Measurements from ENCODE around the gene IMPG2.

The IMPG2 gene

GRCh38 chr3:101303836-101304235, 16.5 kb downstream of the IMPG2 start:
- no peaks in the 10 kb centered on the region for H3K36me3 ChIP-seq (ENCODE audit: insufficient read depth, low read depth, low read length)
- H3K9ac ChIP-seq (ENCODE audit: low read depth, low read length) = no peak overlapping the region
- peaks cover 16% of the 10 kb centered on the region for H3K9me3 ChIP-seq (ENCODE audit: insufficient read depth, low read depth, low read length)
- no peak overlapping the region for H3K27ac ChIP-seq (ENCODE audit: low read length)
- no peak overlapping the region for H3K4me3 ChIP-seq (ENCODE audit: low read length)
- no peaks in the 10 kb centered on the region for H3K27me3 ChIP-seq (ENCODE audit: insufficient read depth, low read length)
- no peaks in the 10 kb centered on the region for H3K4me1 ChIP-seq (ENCODE audit: insufficient read depth, low read length)

DNA sequence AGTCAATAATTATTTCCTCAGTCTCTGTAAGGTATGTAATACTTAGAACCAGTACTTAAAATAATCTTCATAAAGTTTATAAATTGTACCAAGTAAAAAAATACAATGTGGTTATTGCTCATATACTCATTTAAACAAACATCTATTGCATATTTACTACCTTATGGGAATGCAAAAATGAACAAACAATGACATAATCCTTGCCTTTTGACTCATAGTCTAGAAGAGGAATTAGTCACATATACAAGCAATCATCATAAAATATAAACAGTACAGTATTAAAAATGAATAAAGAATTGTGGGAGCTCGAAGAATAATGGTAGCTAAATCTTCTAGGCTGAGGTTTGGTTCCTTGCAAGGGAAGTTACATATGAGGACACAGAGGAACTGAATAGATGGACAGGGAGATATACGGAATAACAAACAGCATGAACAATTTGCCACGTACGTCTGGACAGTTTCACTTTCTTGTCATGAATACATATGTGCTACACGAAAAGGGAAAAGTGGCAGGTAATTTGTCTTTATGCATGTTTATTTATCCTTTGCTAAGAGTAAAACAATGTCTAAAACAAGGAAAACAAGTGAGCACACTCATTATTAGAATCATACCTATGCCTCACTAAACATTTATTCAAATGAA, 17.2 kb downstream of the IMPG2 start:
- Histone ChIP-seq H3K27me3 (ENCODE audit: insufficient read depth, low read length) (no peaks in the 10 kb centered on the region), H3K4me3 (ENCODE audit: low read length) (no peak overlapping the region), H3K36me3 (ENCODE audit: insufficient read depth, low read depth, low read length) (no peaks in the 10 kb centered on the region), H3K27ac (ENCODE audit: low read length) (no peak overlapping the region), H3K4me1 (ENCODE audit: insufficient read depth, low read length) (no peaks in the 10 kb centered on the region), H3K9me3 (ENCODE audit: insufficient read depth, low read depth, low read length) (peaks cover 9% of the 10 kb centered on the region), H3K9ac (ENCODE audit: low read depth, low read length) (no peak overlapping the region)

DNA sequence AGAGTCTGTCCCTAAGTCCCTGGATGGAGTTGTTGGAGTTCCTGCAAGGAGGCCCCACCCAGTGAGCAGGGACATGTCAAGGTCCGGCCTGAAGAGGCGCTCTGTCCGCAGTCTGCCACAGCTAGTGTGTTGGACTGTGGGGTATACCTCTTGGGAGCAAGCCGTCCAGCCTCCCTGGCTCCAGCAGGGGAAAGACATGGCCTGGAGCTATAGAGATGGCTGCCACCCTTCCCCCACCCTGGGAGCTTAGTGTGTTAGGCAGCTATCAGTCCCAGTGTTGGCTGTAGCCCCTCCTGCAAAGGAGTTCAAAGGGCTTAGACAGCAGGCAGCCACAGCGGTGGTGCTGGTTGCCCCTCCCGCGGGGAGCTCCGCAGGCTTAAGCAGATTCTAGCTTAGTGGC, 20.3 kb downstream of the IMPG2 start:
- no peaks in the 10 kb centered on the region for H3K36me3 ChIP-seq (ENCODE audit: insufficient read depth, low read depth, low read length)
- no peaks in the 10 kb centered on the region; the same call in 1 of the 2 replicates for H3K9me3 ChIP-seq (ENCODE audit: insufficient read depth, low read depth, low read length)
- H3K27me3 ChIP-seq (ENCODE audit: insufficient read depth, low read length) = no peaks in the 10 kb centered on the region
- no peak overlapping the region for H3K9ac ChIP-seq (ENCODE audit: low read depth, low read length)
- H3K27ac ChIP-seq (ENCODE audit: low read length) = no peak overlapping the region
- no peaks in the 10 kb centered on the region for H3K4me1 ChIP-seq (ENCODE audit: insufficient read depth, low read length)
- no peak overlapping the region for H3K4me3 ChIP-seq (ENCODE audit: low read length)

DNA sequence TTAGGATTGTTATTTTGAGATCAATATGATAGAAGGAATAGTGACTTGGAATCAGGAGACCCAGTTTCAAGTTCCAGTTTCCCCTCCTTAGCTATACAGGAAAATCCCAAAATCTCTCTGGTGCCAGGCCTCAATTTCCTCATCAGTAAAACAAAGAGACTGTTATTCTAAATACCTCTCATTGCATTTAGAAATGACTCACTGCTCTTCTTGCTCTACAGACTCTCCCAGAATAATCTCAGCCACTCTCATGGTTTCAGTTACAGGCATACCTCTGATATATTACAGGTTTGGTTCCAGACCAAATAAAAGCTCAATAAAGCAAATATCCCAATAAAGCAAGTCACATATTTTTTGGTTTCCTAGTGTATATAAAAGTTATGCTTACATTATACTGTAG, 28.3 kb downstream of the IMPG2 start:
- no peaks in the 10 kb centered on the region; the same call in 1 of the 2 replicates for H3K9me3 ChIP-seq (ENCODE audit: insufficient read depth, low read depth, low read length)
- H3K4me3 ChIP-seq (ENCODE audit: low read length) = no peak overlapping the region
- no peaks in the 10 kb centered on the region for H3K27me3 ChIP-seq (ENCODE audit: insufficient read depth, low read length)
- no peaks in the 10 kb centered on the region for H3K36me3 ChIP-seq (ENCODE audit: insufficient read depth, low read depth, low read length)
- H3K4me1 ChIP-seq (ENCODE audit: insufficient read depth, low read length) = no peaks in the 10 kb centered on the region
- no peak overlapping the region for H3K27ac ChIP-seq (ENCODE audit: low read length)
- no peak overlapping the region for H3K9ac ChIP-seq (ENCODE audit: low read depth, low read length)

DNA sequence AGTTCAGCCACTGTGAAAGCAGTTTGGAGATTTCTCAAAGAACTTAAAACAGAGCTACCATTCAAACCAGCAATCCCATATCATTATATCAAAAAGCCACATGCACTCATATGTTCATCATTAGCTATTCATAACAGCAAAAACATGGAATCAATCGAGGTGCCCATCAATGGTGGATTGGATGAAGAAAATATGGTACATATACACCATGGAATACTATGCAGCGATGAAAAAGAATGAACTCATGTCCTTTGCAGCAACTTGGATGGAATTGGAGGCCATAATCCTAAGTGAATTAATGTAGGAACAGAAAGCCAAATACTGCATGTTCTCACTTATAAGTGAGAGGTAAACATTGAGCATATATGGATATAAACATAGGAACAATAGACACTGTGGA, 32.1 kb downstream of the IMPG2 start:
- H3K9me3 ChIP-seq (ENCODE audit: insufficient read depth, low read depth, low read length) = no peaks in the 10 kb centered on the region; the same call in 1 of the 2 replicates
- H3K36me3 ChIP-seq (ENCODE audit: insufficient read depth, low read depth, low read length) = no peaks in the 10 kb centered on the region
- H3K4me1 ChIP-seq (ENCODE audit: insufficient read depth, low read length) = no peaks in the 10 kb centered on the region
- H3K27ac ChIP-seq (ENCODE audit: low read length) = no peak overlapping the region
- no peak overlapping the region for H3K9ac ChIP-seq (ENCODE audit: low read depth, low read length)
- H3K4me3 ChIP-seq (ENCODE audit: low read length) = no peak overlapping the region
- H3K27me3 ChIP-seq (ENCODE audit: insufficient read depth, low read length) = no peaks in the 10 kb centered on the region

DNA sequence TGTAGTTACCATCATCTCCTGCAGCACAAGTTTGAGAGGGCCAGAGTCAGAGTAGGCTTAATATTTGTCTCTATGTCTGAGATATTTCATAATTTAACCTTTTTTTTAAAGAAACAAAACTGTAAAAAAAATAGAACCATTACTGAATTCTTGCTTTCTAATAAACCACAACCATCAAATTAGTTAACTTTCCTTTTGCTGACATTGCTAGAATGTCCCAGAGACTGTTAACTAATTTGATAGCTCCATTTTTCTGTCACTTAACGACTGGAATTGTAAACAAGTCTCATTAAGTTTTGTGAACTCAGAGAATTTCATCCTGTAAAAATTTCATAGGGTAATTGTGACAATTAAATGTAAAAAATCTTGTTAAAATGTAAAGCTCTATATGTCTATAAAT, 35.6 kb downstream of the IMPG2 start:
- Histone ChIP-seq H3K4me1 (ENCODE audit: insufficient read depth, low read length) (no peaks in the 10 kb centered on the region), H3K9ac (ENCODE audit: low read depth, low read length) (no peak overlapping the region), H3K9me3 (ENCODE audit: insufficient read depth, low read depth, low read length) (no peaks in the 10 kb centered on the region; the same call in 1 of the 2 replicates), H3K36me3 (ENCODE audit: insufficient read depth, low read depth, low read length) (no peaks in the 10 kb centered on the region), H3K27me3 (ENCODE audit: insufficient read depth, low read length) (no peaks in the 10 kb centered on the region), H3K4me3 (ENCODE audit: low read length) (no peak overlapping the region), H3K27ac (ENCODE audit: low read length) (no peak overlapping the region)

DNA sequence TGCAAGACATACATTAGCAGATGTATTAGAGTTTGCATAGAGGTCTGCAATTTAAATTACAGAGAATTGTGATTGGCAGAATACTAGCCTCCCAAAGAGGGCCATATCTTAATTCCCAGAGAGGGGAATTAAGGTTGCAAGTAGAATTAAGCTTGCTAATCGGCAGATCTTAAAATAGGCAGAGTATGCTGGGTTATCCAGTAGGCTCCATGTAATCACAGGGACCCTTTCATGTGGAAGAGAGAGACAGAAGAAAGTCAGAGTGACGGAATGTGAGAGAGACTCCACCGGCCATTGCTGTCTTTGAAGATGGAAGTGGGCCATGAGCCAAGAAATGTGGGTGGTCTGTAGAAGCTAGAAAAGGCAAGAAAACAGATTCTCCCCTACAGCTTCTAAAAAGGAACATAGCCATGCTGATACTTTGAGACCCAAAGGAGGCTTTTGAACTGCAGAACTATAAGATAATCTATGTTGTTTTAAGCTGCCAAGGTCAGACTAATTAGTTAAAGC, 38.8 kb downstream of the IMPG2 start:
- no peaks in the 10 kb centered on the region for H3K9me3 ChIP-seq (ENCODE audit: insufficient read depth, low read depth, low read length)
- no peaks in the 10 kb centered on the region for H3K27me3 ChIP-seq (ENCODE audit: insufficient read depth, low read length)
- no peak overlapping the region for H3K4me3 ChIP-seq (ENCODE audit: low read length)
- H3K27ac ChIP-seq (ENCODE audit: low read length) = no peak overlapping the region
- H3K4me1 ChIP-seq (ENCODE audit: insufficient read depth, low read length) = no peaks in the 10 kb centered on the region; the same call in 1 of the 2 replicates
- no peak overlapping the region for H3K9ac ChIP-seq (ENCODE audit: low read depth, low read length)
- H3K36me3 ChIP-seq (ENCODE audit: insufficient read depth, low read depth, low read length) = no peaks in the 10 kb centered on the region

DNA sequence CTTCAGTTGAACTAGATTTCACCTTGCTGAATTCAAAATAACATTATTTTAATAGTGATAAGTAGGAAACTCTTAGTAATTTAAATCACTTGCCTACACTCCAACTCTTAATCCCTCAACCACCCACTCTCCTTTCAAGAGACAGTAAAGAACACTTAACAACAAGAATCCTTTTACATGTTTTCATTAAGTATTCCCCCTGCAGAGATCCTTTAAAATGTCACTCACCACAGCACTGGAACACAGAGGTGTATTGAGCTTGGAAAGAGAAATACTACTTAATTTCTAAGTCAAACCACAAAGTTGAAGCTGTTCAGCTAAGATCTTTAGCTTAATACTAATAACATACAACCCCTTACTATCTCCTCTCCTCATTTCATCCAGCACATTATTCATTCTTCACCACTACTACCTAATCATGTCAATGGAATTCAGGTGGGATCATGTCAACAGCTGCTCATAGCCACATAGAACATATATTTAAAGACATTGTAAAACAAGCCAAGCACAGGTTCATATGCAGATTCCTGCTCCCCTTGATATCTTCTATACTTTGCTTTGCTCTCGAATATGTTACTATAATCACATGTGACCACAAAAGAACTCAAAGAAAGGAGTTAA, 40.5 kb downstream of the IMPG2 start:
- Histone ChIP-seq H3K36me3 (ENCODE audit: insufficient read depth, low read depth, low read length) (no peaks in the 10 kb centered on the region), H3K27ac (ENCODE audit: low read length) (no peak overlapping the region), H3K9me3 (ENCODE audit: insufficient read depth, low read depth, low read length) (no peaks in the 10 kb centered on the region), H3K4me1 (ENCODE audit: insufficient read depth, low read length) (no peaks in the 10 kb centered on the region; the same call in 1 of the 2 replicates), H3K27me3 (ENCODE audit: insufficient read depth, low read length) (peaks cover 14% of the 10 kb centered on the region), H3K9ac (ENCODE audit: low read depth, low read length) (no peak overlapping the region), H3K4me3 (ENCODE audit: low read length) (no peak overlapping the region)

DNA sequence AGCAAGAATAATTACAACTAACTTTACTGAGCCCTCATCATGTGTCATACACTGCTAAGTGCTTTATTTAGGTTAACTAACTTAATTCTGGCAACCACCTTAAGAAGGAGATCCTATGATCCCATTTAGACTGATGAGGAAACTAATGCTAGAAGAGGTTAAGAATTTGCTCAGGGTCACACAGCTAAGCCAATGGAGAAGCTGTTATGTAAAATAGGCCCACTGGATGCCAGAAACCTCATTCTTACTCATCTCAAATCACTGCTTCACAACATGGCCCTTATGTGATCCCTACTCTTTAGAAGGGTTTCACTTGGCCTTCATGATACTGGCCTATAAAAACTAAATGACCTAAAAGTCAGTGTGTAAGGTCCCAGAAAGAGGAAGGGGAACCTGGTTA, 41.2 kb downstream of the IMPG2 start:
- no peaks in the 10 kb centered on the region; the same call in 1 of the 2 replicates for H3K4me1 ChIP-seq (ENCODE audit: insufficient read depth, low read length)
- H3K27ac ChIP-seq (ENCODE audit: low read length) = no peak overlapping the region
- H3K36me3 ChIP-seq (ENCODE audit: insufficient read depth, low read depth, low read length) = no peaks in the 10 kb centered on the region
- no peak overlapping the region for H3K4me3 ChIP-seq (ENCODE audit: low read length)
- H3K9me3 ChIP-seq (ENCODE audit: insufficient read depth, low read depth, low read length) = no peaks in the 10 kb centered on the region
- H3K9ac ChIP-seq (ENCODE audit: low read depth, low read length) = no peak overlapping the region
- H3K27me3 ChIP-seq (ENCODE audit: insufficient read depth, low read length) = peaks cover 22% of the 10 kb centered on the region

- Histone ChIP-seq H3K4me3 (ENCODE audit: low read length) (no peak overlapping the region), H3K4me1 (ENCODE audit: insufficient read depth, low read length) (no peaks in the 10 kb centered on the region; the same call in 1 of the 2 replicates), H3K27me3 (ENCODE audit: insufficient read depth, low read length) (peaks cover 25% of the 10 kb centered on the region), H3K27ac (ENCODE audit: low read length) (no peak overlapping the region), H3K36me3 (ENCODE audit: insufficient read depth, low read depth, low read length) (no peaks in the 10 kb centered on the region), H3K9ac (ENCODE audit: low read depth, low read length) (no peak overlapping the region), H3K9me3 (ENCODE audit: insufficient read depth, low read depth, low read length) (no peaks in the 10 kb centered on the region)
Observed at GRCh38 chr3:101278727-101279126, 41.6 kb downstream of the IMPG2 start.

GRCh38 chr3:101273608-101274007, 46.8 kb downstream of the IMPG2 start:
- Histone ChIP-seq H3K4me3 (ENCODE audit: low read length) (no peak overlapping the region), H3K9me3 (ENCODE audit: insufficient read depth, low read depth, low read length) (no peaks in the 10 kb centered on the region), H3K27me3 (ENCODE audit: insufficient read depth, low read length) (peaks cover 75% of the 10 kb centered on the region), H3K9ac (ENCODE audit: low read depth, low read length) (no peak overlapping the region), H3K4me1 (ENCODE audit: insufficient read depth, low read length) (no peaks in the 10 kb centered on the region), H3K36me3 (ENCODE audit: insufficient read depth, low read depth, low read length) (no peaks in the 10 kb centered on the region), H3K27ac (ENCODE audit: low read length) (no peak overlapping the region)

- H3K9ac ChIP-seq (ENCODE audit: low read depth, low read length) = no peak overlapping the region
- H3K27me3 ChIP-seq (ENCODE audit: insufficient read depth, low read length) = peaks cover 79% of the 10 kb centered on the region
- H3K36me3 ChIP-seq (ENCODE audit: insufficient read depth, low read depth, low read length) = no peaks in the 10 kb centered on the region
- no peak overlapping the region for H3K27ac ChIP-seq (ENCODE audit: low read length)
- H3K4me1 ChIP-seq (ENCODE audit: insufficient read depth, low read length) = no peaks in the 10 kb centered on the region
- no peak overlapping the region for H3K4me3 ChIP-seq (ENCODE audit: low read length)
- H3K9me3 ChIP-seq (ENCODE audit: insufficient read depth, low read depth, low read length) = no peaks in the 10 kb centered on the region
Observed at GRCh38 chr3:101273156-101273555, 47.2 kb downstream of the IMPG2 start.

Data from iPS-20b (cell line).